Thyroid gland (tissue), 4 donors: ENCODE data around the gene HNRNPDL. TPM values are rescaled to one million over a fixed set of nuclear protein-coding genes. Genes with fewer than 3 reads are reported as not detected.

Experiments
- DNase-seq, 2 donors: peaks; one replicate each; pipeline ENCODE4 v3.0.0-alpha.2; 2019
- H3K27ac ChIP-seq, 3 donors: fragments of 200-600 bp; sonication (generic); 1 replicate in 2 of 3; 2 replicates in 1 of 3; pipeline ENCODE4 v1.5.1; 2016 to 2019; ENCODE audit warnings: mild to moderate bottlenecking in 1 of 3, moderate library complexity in 1 of 3
- H3K27me3 ChIP-seq: fragments of 200-600 bp; sonication (generic); one replicate; pipeline ENCODE4 v1.5.1; 2019
- H3K36me3 ChIP-seq, 2 donors: fragments of 200-600 bp; sonication (generic); one replicate each; pipeline ENCODE4 v1.5.1; 2016 to 2019
- H3K4me1 ChIP-seq, 2 donors: fragments of 200-600 bp; sonication (generic); one replicate each; pipeline ENCODE4 v1.5.1; 2017 to 2019
- H3K4me3 ChIP-seq, 3 donors: fragments of 200-600 bp; sonication (generic); replicated peaks in 1 of 3; 1 replicate in 2 of 3; 2 replicates in 1 of 3; pipeline ENCODE4 v1.5.1; 2016; ENCODE audit warnings: mild to moderate bottlenecking in 1 of 3
- H3K9me3 ChIP-seq: fragments of 200-600 bp; sonication (generic); one replicate; pipeline ENCODE4 v1.5.1; 2017
- POLR2A ChIP-seq, 2 donors: fragments of 450-650 bp; IDR thresholded peaks; one replicate each; pipeline ENCODE4 v1.6.1; 2017; ENCODE audit warnings: antibody characterized with exemption in 2 of 2, mild to moderate bottlenecking in 2 of 2, moderate library complexity in 1 of 2
- WGBS, 2 donors: methylation state at CpG; one replicate each; pipeline ENCODE4 v1.1.5; 2017; 5-methylcytosine and 5-hydroxymethylcytosine counted together
- intact Hi-C: fragments of 100-400 bp; cut with DNase I; formaldehyde crosslinking; loops from one replicate; pipeline ENCODE4 v1.15.1; 2023
- total RNA-seq, 4 donors: library from RNA; depleted of rRNA; stranded (reverse); fragments of >200 nt; gene quantifications; one replicate each; pipeline ENCODE4 v1.2.3, GENCODE V29; 2016
- TF ChIP-seq, protein P1 (sequence below), 6 experiments: fragments of 200-600 bp in 3 of 6; fragments of 450-650 bp in 3 of 6; sonication (generic) in 3 of 6; IDR thresholded peaks; one replicate each; pipeline ENCODE4 v1.5.1; 2016 to 2019; ENCODE audit warnings: antibody characterized with exemption in 6 of 6, mild to moderate bottlenecking in 2 of 6, inconsistent platforms in 1 of 6, moderate library complexity in 1 of 6

The HNRNPDL gene
- total RNA-seq, 4 donors from 2014 or later: 189 to 287 (median 245) TPM

GRCh38 chr4:82469791-82470345 is 39.6 kb upstream of the HNRNPDL start:
- Histone ChIP-seq H3K9me3 (no peaks in the 10 kb centered on the region), H3K27me3 (no peaks in the 10 kb centered on the region), H3K4me1 (no peaks in the 10 kb centered on the region), H3K36me3 (no peaks in the 10 kb centered on the region), H3K27ac (no peak overlapping the region), H3K4me3 (no peak overlapping the region)
- WGBS, 2 donors: 64 to 74% methylated on average over 2 of the region's 2 CpGs
- TF ChIP-seq, protein P1, sequence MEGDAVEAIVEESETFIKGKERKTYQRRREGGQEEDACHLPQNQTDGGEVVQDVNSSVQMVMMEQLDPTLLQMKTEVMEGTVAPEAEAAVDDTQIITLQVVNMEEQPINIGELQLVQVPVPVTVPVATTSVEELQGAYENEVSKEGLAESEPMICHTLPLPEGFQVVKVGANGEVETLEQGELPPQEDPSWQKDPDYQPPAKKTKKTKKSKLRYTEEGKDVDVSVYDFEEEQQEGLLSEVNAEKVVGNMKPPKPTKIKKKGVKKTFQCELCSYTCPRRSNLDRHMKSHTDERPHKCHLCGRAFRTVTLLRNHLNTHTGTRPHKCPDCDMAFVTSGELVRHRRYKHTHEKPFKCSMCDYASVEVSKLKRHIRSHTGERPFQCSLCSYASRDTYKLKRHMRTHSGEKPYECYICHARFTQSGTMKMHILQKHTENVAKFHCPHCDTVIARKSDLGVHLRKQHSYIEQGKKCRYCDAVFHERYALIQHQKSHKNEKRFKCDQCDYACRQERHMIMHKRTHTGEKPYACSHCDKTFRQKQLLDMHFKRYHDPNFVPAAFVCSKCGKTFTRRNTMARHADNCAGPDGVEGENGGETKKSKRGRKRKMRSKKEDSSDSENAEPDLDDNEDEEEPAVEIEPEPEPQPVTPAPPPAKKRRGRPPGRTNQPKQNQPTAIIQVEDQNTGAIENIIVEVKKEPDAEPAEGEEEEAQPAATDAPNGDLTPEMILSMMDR (IDR thresholded peaks at IDR 0.05): no peak
- TF ChIP-seq POLR2A (IDR thresholded peaks at IDR 0.05): no peak
- peak in 1 of 2 donors; percentile 7 for DNase-seq
- intact Hi-C loops: loop anchor here (5.0 to 10.0 kb wide), 2 partner anchors 337 to 815 kb away; partner anchors contain the start of gene COQ2

DNA sequence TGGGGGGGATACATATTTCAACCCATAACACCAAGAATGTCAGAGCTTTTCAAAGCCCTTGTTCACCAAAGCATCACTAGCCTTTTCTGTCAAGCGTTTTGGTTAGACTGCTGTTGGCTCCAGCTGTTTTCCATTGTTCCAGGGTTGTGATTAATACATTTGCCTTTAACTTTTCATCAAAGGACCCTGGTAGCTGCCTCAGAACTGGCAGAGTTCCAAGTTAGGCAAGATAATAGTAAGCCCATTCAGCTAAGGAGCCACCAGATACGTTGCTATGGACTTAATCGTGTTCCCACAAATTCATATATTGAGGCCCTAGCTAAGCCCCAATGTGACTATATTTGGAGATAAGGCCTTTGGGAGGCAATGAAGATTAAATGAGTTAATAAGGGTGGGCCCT is 37.2 kb upstream of the HNRNPDL start:
- H3K27ac ChIP-seq: no peak overlapping the region
- intact Hi-C loops: loop anchor here (5.0 to 10.0 kb wide), 2 partner anchors 340 to 817 kb away; partner anchors contain the start of gene COQ2
- 70 to 76% methylated on average over 3 of the region's 3 CpGs for WGBS, 2 donors
- H3K36me3 ChIP-seq: no peaks in the 10 kb centered on the region
- no peak overlapping the region for H3K4me3 ChIP-seq
- H3K4me1 ChIP-seq: no peaks in the 10 kb centered on the region
- no peaks in the 10 kb centered on the region for H3K9me3 ChIP-seq
- no peaks in the 10 kb centered on the region for H3K27me3 ChIP-seq
- no peak for DNase-seq
- no peak for TF ChIP-seq POLR2A (IDR thresholded peaks at IDR 0.05)
- TF ChIP-seq, protein P1 (IDR thresholded peaks at IDR 0.05): no peak

DNA sequence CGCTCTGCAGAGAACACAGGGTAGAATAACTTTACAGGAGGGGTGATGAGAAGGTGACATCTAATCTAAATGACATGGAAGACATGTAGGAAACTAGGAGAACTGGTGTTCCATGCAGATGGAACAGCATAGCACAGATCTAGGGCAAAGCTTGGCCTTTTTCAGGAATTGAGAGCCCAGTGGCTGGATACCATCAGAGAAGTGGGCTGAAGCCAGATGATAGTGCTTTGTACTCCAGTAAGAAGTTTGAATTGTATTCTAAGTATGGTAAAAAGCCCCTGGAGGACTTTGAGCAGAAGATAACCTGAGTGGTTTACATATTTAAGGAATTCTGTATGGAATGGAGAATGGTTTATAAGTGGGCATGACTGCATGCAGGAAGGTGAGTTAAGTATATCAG is 33.0 kb upstream of the HNRNPDL start:
- no peak for DNase-seq
- Histone ChIP-seq H3K27ac (no peak overlapping the region), H3K4me3 (no peak overlapping the region), H3K36me3 (peaks cover 0 to 8% of the 10 kb centered on the region in 2 donors), H3K9me3 (no peaks in the 10 kb centered on the region), H3K4me1 (no peaks in the 10 kb centered on the region), H3K27me3 (no peaks in the 10 kb centered on the region)
- intact Hi-C loops: loop anchor here (5.0 to 10.0 kb wide), 2 partner anchors 279 to 822 kb away; partner anchors contain the start of gene COQ2
- TF ChIP-seq, protein P1 (IDR thresholded peaks at IDR 0.05): no peak
- no peak for TF ChIP-seq POLR2A (IDR thresholded peaks at IDR 0.05)
- WGBS, 2 donors: 97 to 100% methylated on average over 1 of the region's 1 CpG

- peaks cover 0 to 8% of the 10 kb centered on the region in 2 donors for H3K36me3 ChIP-seq
- peak; percentile 83 to 84 for DNase-seq
- WGBS, 2 donors: 5 to 12% methylated on average over 7 of the region's 7 CpGs
- H3K27me3 ChIP-seq: no peaks in the 10 kb centered on the region
- H3K9me3 ChIP-seq: no peaks in the 10 kb centered on the region
- no peak overlapping the region for H3K4me3 ChIP-seq
- no peak overlapping the region for H3K27ac ChIP-seq
- H3K4me1 ChIP-seq: no peaks in the 10 kb centered on the region
- intact Hi-C loops: loop anchor here (5.0 to 10.0 kb wide), 2 partner anchors 280 to 822 kb away; partner anchors contain the start of gene COQ2
- TF ChIP-seq, protein P1 (IDR thresholded peaks at IDR 0.05): peak; percentile 47 to 92 (median 69)
- TF ChIP-seq POLR2A (IDR thresholded peaks at IDR 0.05): no peak
These were observed 32.2 kb upstream of the HNRNPDL start for GRCh38 chr4:82462415-82462831.

DNA sequence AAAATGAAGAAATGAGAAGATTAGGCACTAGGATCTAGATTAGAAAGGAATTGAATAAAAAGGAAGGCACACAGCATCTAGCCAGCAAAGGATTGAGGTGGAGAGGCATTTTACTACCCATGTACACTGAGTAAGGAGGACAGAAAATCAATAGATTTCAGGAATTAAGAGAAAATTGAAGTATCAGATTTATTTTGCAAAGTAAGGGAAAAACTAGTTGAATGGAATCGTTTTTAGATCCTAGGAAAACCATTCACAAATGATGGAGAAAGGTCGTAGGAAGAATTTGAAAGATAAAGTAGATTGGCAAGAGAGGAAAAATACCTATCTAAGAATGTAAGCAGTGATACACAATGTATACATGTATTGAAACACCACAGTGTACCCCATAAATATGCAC is 31.4 kb upstream of the HNRNPDL start:
- intact Hi-C loops: loop anchor here (5.0 to 10.0 kb wide), 2 partner anchors 281 to 823 kb away; partner anchors contain the start of gene COQ2
- DNase-seq: no peak
- H3K4me3 ChIP-seq: no peak overlapping the region
- no peaks in the 10 kb centered on the region for H3K9me3 ChIP-seq
- peaks cover 0 to 8% of the 10 kb centered on the region in 2 donors for H3K36me3 ChIP-seq
- H3K27ac ChIP-seq: no peak overlapping the region
- 83 to 84% methylated on average over 2 of the region's 2 CpGs for WGBS, 2 donors
- TF ChIP-seq, protein P1 (IDR thresholded peaks at IDR 0.05): no peak
- no peak for TF ChIP-seq POLR2A (IDR thresholded peaks at IDR 0.05)
- H3K4me1 ChIP-seq: no peaks in the 10 kb centered on the region
- no peaks in the 10 kb centered on the region for H3K27me3 ChIP-seq
